GM23338 (cell line): ENCODE measurements around the gene SLC9A9. TPM values are rescaled to one million over a fixed set of nuclear protein-coding genes. Genes with fewer than 3 reads are reported as not detected.
A peak's percentile ranks its signal among the peaks of the same experiment; 100 is the strongest.

Experiments
- ATAC-seq: fragments of 200-7000 bp; cut with Tn5 transposase; 3 replicates; pipeline ENCODE4 v1.9.1; 2020
- DNase-seq: peaks from one replicate; pipeline ENCODE4 v3.0.0-alpha.2; 2015; ENCODE audit warnings: low spot score
- H2AFZ ChIP-seq: fragments of 200-600 bp; sonication (generic); 2 replicates; pipeline ENCODE4 v1.8.0; 2016; ENCODE audit warnings: antibody characterized with exemption, mild to moderate bottlenecking, moderate library complexity
- H3F3A ChIP-seq: fragments of 200-600 bp; sonication (generic); replicated peaks from 2 replicates; pipeline ENCODE4 v1.8.0; 2017; ENCODE audit warnings: antibody characterized with exemption, mixed run types, low read depth
- H3K27ac ChIP-seq: fragments of 200-600 bp; sonication (generic); 2 replicates; pipeline ENCODE4 v1.6.1; 2016; ENCODE audit warnings: low read depth
- H3K27me3 ChIP-seq: fragments of 200-600 bp; sonication (generic); 2 replicates; pipeline ENCODE4 v1.8.0; 2016; ENCODE audit warnings: mild to moderate bottlenecking, mixed run types, moderate library complexity; ENCODE audit not compliant: insufficient read depth
- H3K36me3 ChIP-seq: fragments of 200-600 bp; sonication (generic); 2 replicates; pipeline ENCODE4 v1.8.0; 2016; ENCODE audit warnings: mild to moderate bottlenecking; ENCODE audit not compliant: insufficient read depth
- H3K4me1 ChIP-seq: fragments of 200-600 bp; sonication (generic); 2 replicates; pipeline ENCODE4 v1.8.0; 2016; ENCODE audit warnings: mild to moderate bottlenecking, moderate library complexity; ENCODE audit not compliant: insufficient read depth
- H3K4me2 ChIP-seq: fragments of 200-600 bp; sonication (generic); 2 replicates; pipeline ENCODE4 v1.7.1; 2017; ENCODE audit warnings: mixed run types
- H3K4me3 ChIP-seq: fragments of 200-600 bp; sonication (generic); 2 replicates; pipeline ENCODE4 v1.6.1; 2016; ENCODE audit warnings: mixed run types
- H3K79me2 ChIP-seq: fragments of 200-600 bp; sonication (generic); replicated peaks from 2 replicates; pipeline ENCODE4 v1.8.0; 2017; ENCODE audit warnings: mild to moderate bottlenecking; ENCODE audit not compliant: insufficient read depth
- H3K9me2 ChIP-seq: fragments of 200-600 bp; sonication (generic); 2 replicates; pipeline ENCODE4 v1.8.0; 2017; ENCODE audit not compliant: insufficient read depth
- H4K20me1 ChIP-seq: fragments of 200-600 bp; sonication (generic); replicated peaks from 2 replicates; pipeline ENCODE4 v1.8.0; 2017; ENCODE audit warnings: mild to moderate bottlenecking; ENCODE audit not compliant: insufficient read depth
- H3K27ac Mint-ChIP-seq: 2 replicates; pipeline ENCODE4 v1.8.0; 2020; ENCODE audit warnings: inconsistent platforms, mild to moderate bottlenecking, moderate library complexity, mixed read lengths
- H3K27me3 Mint-ChIP-seq: 3 replicates; pipeline ENCODE4 v1.8.0; 2022; ENCODE audit warnings: low read depth, mild to moderate bottlenecking, moderate library complexity, mixed read lengths, inconsistent platforms; ENCODE audit not compliant: insufficient read depth, poor library complexity
- H3K36me3 Mint-ChIP-seq: 3 replicates; pipeline ENCODE4 v1.8.0; 2021; ENCODE audit warnings: low read depth, mild to moderate bottlenecking, inconsistent platforms, moderate library complexity, mixed read lengths
- H3K4me1 Mint-ChIP-seq: 3 replicates; pipeline ENCODE4 v1.8.0; 2020; ENCODE audit warnings: mild to moderate bottlenecking, inconsistent platforms, mixed read lengths
- H3K4me3 Mint-ChIP-seq: 3 replicates; pipeline ENCODE4 v1.8.0; 2021; ENCODE audit warnings: moderate library complexity, mild to moderate bottlenecking, inconsistent platforms, mixed read lengths
- H3K9me3 Mint-ChIP-seq: 3 replicates; pipeline ENCODE4 v1.8.0; 2020; ENCODE audit warnings: moderate library complexity, mild to moderate bottlenecking, inconsistent platforms, mixed read lengths
- CREB1 ChIP-seq: fragments of 250-450 bp; sonication (Bioruptor Pico); IDR thresholded peaks from 2 replicates; pipeline ENCODE4 v1.5.0; 2020; ENCODE audit warnings: low read depth, mild to moderate bottlenecking, moderate library complexity
- CTCF ChIP-seq, 2 experiments: fragments of 200-600 bp in 1 of 2; sonication (generic) in 1 of 2; conservative IDR thresholded peaks; 2 replicates each; pipeline versions ENCODE4 v1.5.1 to v1.6.1; 2016 to 2017; ENCODE audit warnings: antibody characterized with exemption in 2 of 2, low read depth in 2 of 2, mild to moderate bottlenecking in 2 of 2, moderate library complexity in 1 of 2
- EZH2 ChIP-seq: fragments of 200-600 bp; sonication (generic); IDR thresholded peaks from one replicate; pipeline ENCODE4 v1.8.0; 2017; ENCODE audit warnings: antibody characterized with exemption, mild to moderate bottlenecking, low read depth; ENCODE audit not compliant: unreplicated experiment
- EZH2phosphoT487 ChIP-seq: fragments of 200-600 bp; sonication (generic); IDR thresholded peaks from one replicate; pipeline ENCODE4 v1.8.1; 2018; ENCODE audit warnings: antibody characterized with exemption; ENCODE audit not compliant: unreplicated experiment
- JUNB ChIP-seq: IDR thresholded peaks from one replicate; pipeline ENCODE4 v1.6.1; 2016; ENCODE audit warnings: antibody characterized with exemption; ENCODE audit not compliant: unreplicated experiment
- NANOG ChIP-seq: IDR thresholded peaks from 2 replicates; pipeline ENCODE4 v1.6.1; 2016; ENCODE audit warnings: antibody characterized with exemption, borderline replicate concordance
- POLR2AphosphoS5 ChIP-seq: IDR thresholded peaks from 2 replicates; pipeline ENCODE4 v1.6.1; 2016; ENCODE audit warnings: antibody characterized with exemption, low read depth
- REST ChIP-seq: IDR thresholded peaks from one replicate; pipeline ENCODE4 v1.6.1; 2018; ENCODE audit warnings: antibody characterized with exemption; ENCODE audit not compliant: unreplicated experiment
- STAT1 ChIP-seq: IDR thresholded peaks from one replicate; pipeline ENCODE4 v1.6.1; 2016; ENCODE audit warnings: antibody characterized with exemption; ENCODE audit not compliant: unreplicated experiment
- ZNF114 ChIP-seq: fragments of 250-450 bp; sonication (Bioruptor Pico); IDR thresholded peaks from 2 replicates; pipeline ENCODE4 v1.5.0; 2020; ENCODE audit warnings: mild to moderate bottlenecking, moderate library complexity
- ZNF331 ChIP-seq: fragments of 250-450 bp; sonication (Bioruptor Pico); IDR thresholded peaks from 2 replicates; pipeline ENCODE4 v1.5.0; 2020; ENCODE audit warnings: low read depth, mild to moderate bottlenecking, moderate library complexity
- polyA plus RNA-seq: library from polyadenylated mRNA; unstranded; fragments of >200 nt; fragmentation: Nextera tagmentation; extraction: Ambion mirVana; gene quantifications from 2 replicates; pipeline ENCODE4 v1.2.1, GENCODE V29; 2016
- total RNA-seq: library from RNA; depleted of rRNA; stranded (reverse); fragments of >200 nt; shearing (Covaris generic); gene quantifications from 2 replicates; pipeline ENCODE4 v1.2.3, GENCODE V29; 2014
- TF ChIP-seq, protein P1 (sequence below): IDR thresholded peaks from 2 replicates; pipeline ENCODE4 v1.6.1; 2016; ENCODE audit warnings: antibody characterized with exemption
- TF ChIP-seq, protein P2 (sequence below): fragments of 250-450 bp; sonication (Bioruptor Pico); IDR thresholded peaks from 2 replicates; pipeline ENCODE4 v1.5.0; 2020; ENCODE audit warnings: mild to moderate bottlenecking, moderate library complexity

Gene SLC9A9
- total and polyA plus RNA-seq, 2 experiments from 2014 or later, result 1.3 to 1.6 TPM

- H4K20me1 ChIP-seq, result no peaks in the 10 kb centered on the region
- H3F3A ChIP-seq, result no peaks in the 10 kb centered on the region
- DNase-seq, result peak; percentile 15
- no peaks in the 10 kb centered on the region for H3K36me3 ChIP-seq
- no peaks in the 10 kb centered on the region for H3K79me2 ChIP-seq
- TF ChIP-seq CTCF (conservative IDR thresholded peaks at IDR 0.05; ENCODE audit: low read depth in 2 of 2) (no peak), POLR2AphosphoS5 (no peak), NANOG (no peak), REST (no peak), JUNB (no peak), EZH2phosphoT487 (no peak), CREB1 (CRISPR knock-in tag) (no peak), EZH2 (no peak), ZNF114 (CRISPR knock-in tag) (no peak), ZNF331 (CRISPR knock-in tag) (no peak), STAT1 (no peak)
- TF ChIP-seq, protein P1, sequence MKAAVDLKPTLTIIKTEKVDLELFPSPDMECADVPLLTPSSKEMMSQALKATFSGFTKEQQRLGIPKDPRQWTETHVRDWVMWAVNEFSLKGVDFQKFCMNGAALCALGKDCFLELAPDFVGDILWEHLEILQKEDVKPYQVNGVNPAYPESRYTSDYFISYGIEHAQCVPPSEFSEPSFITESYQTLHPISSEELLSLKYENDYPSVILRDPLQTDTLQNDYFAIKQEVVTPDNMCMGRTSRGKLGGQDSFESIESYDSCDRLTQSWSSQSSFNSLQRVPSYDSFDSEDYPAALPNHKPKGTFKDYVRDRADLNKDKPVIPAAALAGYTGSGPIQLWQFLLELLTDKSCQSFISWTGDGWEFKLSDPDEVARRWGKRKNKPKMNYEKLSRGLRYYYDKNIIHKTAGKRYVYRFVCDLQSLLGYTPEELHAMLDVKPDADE, result no peak
- TF ChIP-seq, protein P2, sequence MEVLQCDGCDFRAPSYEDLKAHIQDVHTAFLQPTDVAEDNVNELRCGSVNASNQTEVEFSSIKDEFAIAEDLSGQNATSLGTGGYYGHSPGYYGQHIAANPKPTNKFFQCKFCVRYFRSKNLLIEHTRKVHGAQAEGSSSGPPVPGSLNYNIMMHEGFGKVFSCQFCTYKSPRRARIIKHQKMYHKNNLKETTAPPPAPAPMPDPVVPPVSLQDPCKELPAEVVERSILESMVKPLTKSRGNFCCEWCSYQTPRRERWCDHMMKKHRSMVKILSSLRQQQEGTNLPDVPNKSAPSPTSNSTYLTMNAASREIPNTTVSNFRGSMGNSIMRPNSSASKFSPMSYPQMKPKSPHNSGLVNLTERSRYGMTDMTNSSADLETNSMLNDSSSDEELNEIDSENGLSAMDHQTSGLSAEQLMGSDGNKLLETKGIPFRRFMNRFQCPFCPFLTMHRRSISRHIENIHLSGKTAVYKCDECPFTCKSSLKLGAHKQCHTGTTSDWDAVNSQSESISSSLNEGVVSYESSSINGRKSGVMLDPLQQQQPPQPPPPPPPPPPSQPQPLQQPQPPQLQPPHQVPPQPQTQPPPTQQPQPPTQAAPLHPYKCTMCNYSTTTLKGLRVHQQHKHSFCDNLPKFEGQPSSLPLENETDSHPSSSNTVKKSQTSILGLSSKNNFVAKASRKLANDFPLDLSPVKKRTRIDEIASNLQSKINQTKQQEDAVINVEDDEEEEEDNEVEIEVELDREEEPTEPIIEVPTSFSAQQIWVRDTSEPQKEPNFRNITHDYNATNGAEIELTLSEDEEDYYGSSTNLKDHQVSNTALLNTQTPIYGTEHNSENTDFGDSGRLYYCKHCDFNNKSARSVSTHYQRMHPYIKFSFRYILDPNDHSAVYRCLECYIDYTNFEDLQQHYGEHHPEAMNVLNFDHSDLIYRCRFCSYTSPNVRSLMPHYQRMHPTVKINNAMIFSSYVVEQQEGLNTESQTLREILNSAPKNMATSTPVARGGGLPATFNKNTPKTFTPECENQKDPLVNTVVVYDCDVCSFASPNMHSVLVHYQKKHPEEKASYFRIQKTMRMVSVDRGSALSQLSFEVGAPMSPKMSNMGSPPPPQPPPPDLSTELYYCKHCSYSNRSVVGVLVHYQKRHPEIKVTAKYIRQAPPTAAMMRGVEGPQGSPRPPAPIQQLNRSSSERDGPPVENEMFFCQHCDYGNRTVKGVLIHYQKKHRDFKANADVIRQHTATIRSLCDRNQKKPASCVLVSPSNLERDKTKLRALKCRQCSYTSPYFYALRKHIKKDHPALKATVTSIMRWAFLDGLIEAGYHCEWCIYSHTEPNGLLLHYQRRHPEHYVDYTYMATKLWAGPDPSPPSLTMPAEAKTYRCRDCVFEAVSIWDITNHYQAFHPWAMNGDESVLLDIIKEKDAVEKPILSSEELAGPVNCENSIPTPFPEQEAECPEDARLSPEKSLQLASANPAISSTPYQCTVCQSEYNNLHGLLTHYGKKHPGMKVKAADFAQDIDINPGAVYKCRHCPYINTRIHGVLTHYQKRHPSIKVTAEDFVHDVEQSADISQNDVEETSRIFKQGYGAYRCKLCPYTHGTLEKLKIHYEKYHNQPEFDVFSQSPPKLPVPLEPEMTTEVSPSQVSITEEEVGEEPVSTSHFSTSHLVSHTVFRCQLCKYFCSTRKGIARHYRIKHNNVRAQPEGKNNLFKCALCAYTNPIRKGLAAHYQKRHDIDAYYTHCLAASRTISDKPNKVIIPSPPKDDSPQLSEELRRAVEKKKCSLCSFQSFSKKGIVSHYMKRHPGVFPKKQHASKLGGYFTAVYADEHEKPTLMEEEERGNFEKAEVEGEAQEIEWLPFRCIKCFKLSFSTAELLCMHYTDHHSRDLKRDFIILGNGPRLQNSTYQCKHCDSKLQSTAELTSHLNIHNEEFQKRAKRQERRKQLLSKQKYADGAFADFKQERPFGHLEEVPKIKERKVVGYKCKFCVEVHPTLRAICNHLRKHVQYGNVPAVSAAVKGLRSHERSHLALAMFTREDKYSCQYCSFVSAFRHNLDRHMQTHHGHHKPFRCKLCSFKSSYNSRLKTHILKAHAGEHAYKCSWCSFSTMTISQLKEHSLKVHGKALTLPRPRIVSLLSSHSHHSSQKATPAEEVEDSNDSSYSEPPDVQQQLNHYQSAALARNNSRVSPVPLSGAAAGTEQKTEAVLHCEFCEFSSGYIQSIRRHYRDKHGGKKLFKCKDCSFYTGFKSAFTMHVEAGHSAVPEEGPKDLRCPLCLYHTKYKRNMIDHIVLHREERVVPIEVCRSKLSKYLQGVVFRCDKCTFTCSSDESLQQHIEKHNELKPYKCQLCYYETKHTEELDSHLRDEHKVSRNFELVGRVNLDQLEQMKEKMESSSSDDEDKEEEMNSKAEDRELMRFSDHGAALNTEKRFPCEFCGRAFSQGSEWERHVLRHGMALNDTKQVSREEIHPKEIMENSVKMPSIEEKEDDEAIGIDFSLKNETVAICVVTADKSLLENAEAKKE (CRISPR knock-in tag), result no peak
- H3K9me3 Mint-ChIP-seq, result no peaks in the 10 kb centered on the region
- no peak overlapping the region for H3K27ac ChIP-seq
- no peaks in the 10 kb centered on the region for H3K27me3 ChIP-seq
- H3K4me1 ChIP-seq, result peaks cover 14% of the 10 kb centered on the region
- H3K4me1 Mint-ChIP-seq, result peaks cover 17% of the 10 kb centered on the region
- peak overlapping the region; percentile 97; the same call in 1 of the 2 replicates for H2AFZ ChIP-seq
- H3K9me2 ChIP-seq, result peaks cover 13% of the 10 kb centered on the region
- H3K4me2 ChIP-seq, result no peak overlapping the region
- no peak overlapping the region for H3K27ac Mint-ChIP-seq
- no peaks in the 10 kb centered on the region for H3K36me3 Mint-ChIP-seq
- no peak overlapping the region for H3K4me3 Mint-ChIP-seq
- H3K27me3 Mint-ChIP-seq, result peaks cover 2% of the 10 kb centered on the region
- ATAC-seq, result no peak
- no peak overlapping the region for H3K4me3 ChIP-seq
Measured at GRCh38 chr3:143476965-143477640, 371.2 kb downstream of the SLC9A9 start.
